ENCODE results near the gene CTPS2.

GRCh38 chrX:16544969-16545368, 167.5 kb downstream of the CTPS2 start:
- no peak for TF ChIP-seq ELF1 (IDR thresholded peaks at IDR 0.05; ENCODE audit: borderline replicate concordance, low read depth)
- TF ChIP-seq, protein P1, sequence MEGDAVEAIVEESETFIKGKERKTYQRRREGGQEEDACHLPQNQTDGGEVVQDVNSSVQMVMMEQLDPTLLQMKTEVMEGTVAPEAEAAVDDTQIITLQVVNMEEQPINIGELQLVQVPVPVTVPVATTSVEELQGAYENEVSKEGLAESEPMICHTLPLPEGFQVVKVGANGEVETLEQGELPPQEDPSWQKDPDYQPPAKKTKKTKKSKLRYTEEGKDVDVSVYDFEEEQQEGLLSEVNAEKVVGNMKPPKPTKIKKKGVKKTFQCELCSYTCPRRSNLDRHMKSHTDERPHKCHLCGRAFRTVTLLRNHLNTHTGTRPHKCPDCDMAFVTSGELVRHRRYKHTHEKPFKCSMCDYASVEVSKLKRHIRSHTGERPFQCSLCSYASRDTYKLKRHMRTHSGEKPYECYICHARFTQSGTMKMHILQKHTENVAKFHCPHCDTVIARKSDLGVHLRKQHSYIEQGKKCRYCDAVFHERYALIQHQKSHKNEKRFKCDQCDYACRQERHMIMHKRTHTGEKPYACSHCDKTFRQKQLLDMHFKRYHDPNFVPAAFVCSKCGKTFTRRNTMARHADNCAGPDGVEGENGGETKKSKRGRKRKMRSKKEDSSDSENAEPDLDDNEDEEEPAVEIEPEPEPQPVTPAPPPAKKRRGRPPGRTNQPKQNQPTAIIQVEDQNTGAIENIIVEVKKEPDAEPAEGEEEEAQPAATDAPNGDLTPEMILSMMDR (IDR thresholded peaks at IDR 0.05 in 2 of 3, conservative IDR thresholded peaks at IDR 0.05 in 1 of 3; ENCODE audit: borderline replicate concordance in 1 of 3, insufficient read depth in 1 of 3, low read depth in 2 of 3, low read length in 2 of 3), result no peak
- no peak for TF ChIP-seq POLR2A (IDR thresholded peaks at IDR 0.05; ENCODE audit: borderline replicate concordance, extremely low read depth, insufficient read depth, insufficient read length)
- TF ChIP-seq, protein P2, sequence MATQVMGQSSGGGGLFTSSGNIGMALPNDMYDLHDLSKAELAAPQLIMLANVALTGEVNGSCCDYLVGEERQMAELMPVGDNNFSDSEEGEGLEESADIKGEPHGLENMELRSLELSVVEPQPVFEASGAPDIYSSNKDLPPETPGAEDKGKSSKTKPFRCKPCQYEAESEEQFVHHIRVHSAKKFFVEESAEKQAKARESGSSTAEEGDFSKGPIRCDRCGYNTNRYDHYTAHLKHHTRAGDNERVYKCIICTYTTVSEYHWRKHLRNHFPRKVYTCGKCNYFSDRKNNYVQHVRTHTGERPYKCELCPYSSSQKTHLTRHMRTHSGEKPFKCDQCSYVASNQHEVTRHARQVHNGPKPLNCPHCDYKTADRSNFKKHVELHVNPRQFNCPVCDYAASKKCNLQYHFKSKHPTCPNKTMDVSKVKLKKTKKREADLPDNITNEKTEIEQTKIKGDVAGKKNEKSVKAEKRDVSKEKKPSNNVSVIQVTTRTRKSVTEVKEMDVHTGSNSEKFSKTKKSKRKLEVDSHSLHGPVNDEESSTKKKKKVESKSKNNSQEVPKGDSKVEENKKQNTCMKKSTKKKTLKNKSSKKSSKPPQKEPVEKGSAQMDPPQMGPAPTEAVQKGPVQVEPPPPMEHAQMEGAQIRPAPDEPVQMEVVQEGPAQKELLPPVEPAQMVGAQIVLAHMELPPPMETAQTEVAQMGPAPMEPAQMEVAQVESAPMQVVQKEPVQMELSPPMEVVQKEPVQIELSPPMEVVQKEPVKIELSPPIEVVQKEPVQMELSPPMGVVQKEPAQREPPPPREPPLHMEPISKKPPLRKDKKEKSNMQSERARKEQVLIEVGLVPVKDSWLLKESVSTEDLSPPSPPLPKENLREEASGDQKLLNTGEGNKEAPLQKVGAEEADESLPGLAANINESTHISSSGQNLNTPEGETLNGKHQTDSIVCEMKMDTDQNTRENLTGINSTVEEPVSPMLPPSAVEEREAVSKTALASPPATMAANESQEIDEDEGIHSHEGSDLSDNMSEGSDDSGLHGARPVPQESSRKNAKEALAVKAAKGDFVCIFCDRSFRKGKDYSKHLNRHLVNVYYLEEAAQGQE (IDR thresholded peaks at IDR 0.05; ENCODE audit: low read depth), result no peak
- no peak for TF ChIP-seq POLR2AphosphoS5 (IDR thresholded peaks at IDR 0.05; ENCODE audit: low read depth, low read length)
- TF ChIP-seq ZBTB33 (IDR thresholded peaks at IDR 0.05; ENCODE audit: extremely low read depth, insufficient replicate concordance, low read length), result no peak
- no peak for TF ChIP-seq EZH2 (IDR thresholded peaks at IDR 0.05)
- TF ChIP-seq EZH2phosphoT487 (IDR thresholded peaks at IDR 0.05; ENCODE audit: borderline replicate concordance), result no peak
- TF ChIP-seq SIN3A (IDR thresholded peaks at IDR 0.05; ENCODE audit: low read depth), result no peak
- no peak for TF ChIP-seq SRF (IDR thresholded peaks at IDR 0.05; ENCODE audit: low read depth)
- TF ChIP-seq TCF7L2 (IDR thresholded peaks at IDR 0.05; ENCODE audit: borderline replicate concordance, extremely low read depth, insufficient read depth, insufficient read length), result no peak

Measured in HCT116 (cell line).